Measurements from ENCODE around the gene SAMD11. TPM values are rescaled to one million over a fixed set of nuclear protein-coding genes. Genes with fewer than 3 reads are reported as not detected.

SAMD11 gene
- polyA plus RNA-seq, 1 donor from 2014 or later = 21.6 TPM

DNA sequence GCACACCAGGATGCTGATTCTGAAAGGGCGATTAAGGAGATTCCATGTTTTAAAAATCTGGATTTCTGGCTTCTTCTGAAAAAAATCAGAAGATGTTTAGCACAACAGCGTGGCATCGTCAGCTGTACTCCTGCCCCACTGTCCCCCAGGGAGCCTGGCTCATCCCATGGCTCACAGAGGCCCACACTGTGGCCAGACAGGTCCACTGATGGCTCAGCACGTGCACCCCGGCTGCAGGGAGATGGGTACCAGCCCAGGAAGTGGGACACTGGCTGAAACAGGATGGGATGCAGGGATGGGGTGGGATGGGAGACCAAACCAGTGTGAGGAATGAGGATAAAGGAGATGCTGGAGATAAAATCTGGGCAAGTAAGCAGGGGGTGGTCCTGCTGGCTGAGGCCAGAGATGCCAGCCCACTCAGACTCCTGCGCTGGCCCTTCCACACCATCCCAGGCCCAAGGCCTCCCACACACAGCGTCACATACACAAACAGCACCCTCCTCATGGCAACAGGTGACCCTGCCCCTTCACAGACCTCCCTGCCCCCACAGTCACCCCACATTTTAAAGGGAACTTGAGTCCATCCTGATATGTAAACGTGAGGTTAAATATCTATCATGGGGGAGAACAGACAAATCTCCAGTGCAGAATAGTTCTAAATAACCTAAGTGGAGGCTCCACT is 23.9 kb upstream of the SAMD11 start:
- Histone ChIP-seq H3K4me2 (ENCODE audit: low read length) (no peak overlapping the region), H3F3A (ENCODE audit: insufficient read depth, low read length, poor library complexity, severe bottlenecking) (no peaks in the 10 kb centered on the region), H3K79me2 (replicated peaks; ENCODE audit: insufficient read depth, low read length) (no peaks in the 10 kb centered on the region), H3K27ac (ENCODE audit: low read length) (no peak overlapping the region), H4K20me1 (ENCODE audit: insufficient read depth) (no peaks in the 10 kb centered on the region), H3K27me3 (ENCODE audit: insufficient read depth, low read depth, low read length) (no peaks in the 10 kb centered on the region), H3K9me2 (ENCODE audit: insufficient read depth, low read length) (no peaks in the 10 kb centered on the region), H3K4me3 (ENCODE audit: low read length) (no peak overlapping the region), H2AFZ (ENCODE audit: low read depth, low read length) (no peak overlapping the region), H3K36me3 (ENCODE audit: insufficient read depth, low read length) (no peaks in the 10 kb centered on the region), H3K9ac (ENCODE audit: low read length) (no peak overlapping the region), H3K9me3 (ENCODE audit: low read length) (no peaks in the 10 kb centered on the region)
- no peak for TF ChIP-seq RAD21 (conservative IDR thresholded peaks at IDR 0.05)
- TF ChIP-seq, protein P1, sequence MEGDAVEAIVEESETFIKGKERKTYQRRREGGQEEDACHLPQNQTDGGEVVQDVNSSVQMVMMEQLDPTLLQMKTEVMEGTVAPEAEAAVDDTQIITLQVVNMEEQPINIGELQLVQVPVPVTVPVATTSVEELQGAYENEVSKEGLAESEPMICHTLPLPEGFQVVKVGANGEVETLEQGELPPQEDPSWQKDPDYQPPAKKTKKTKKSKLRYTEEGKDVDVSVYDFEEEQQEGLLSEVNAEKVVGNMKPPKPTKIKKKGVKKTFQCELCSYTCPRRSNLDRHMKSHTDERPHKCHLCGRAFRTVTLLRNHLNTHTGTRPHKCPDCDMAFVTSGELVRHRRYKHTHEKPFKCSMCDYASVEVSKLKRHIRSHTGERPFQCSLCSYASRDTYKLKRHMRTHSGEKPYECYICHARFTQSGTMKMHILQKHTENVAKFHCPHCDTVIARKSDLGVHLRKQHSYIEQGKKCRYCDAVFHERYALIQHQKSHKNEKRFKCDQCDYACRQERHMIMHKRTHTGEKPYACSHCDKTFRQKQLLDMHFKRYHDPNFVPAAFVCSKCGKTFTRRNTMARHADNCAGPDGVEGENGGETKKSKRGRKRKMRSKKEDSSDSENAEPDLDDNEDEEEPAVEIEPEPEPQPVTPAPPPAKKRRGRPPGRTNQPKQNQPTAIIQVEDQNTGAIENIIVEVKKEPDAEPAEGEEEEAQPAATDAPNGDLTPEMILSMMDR (IDR thresholded peaks at IDR 0.05; ENCODE audit: poor library complexity, severe bottlenecking) = no peak
- TF ChIP-seq POLR2AphosphoS5 (IDR thresholded peaks at IDR 0.05) = no peak
- no peak for TF ChIP-seq EP300 (conservative IDR thresholded peaks at IDR 0.05; ENCODE audit: poor library complexity, severe bottlenecking)

GRCh38 chr1:901108-901859 is 22.4 kb upstream of the SAMD11 start:
- Histone ChIP-seq H3K9me3 (ENCODE audit: low read length) (no peaks in the 10 kb centered on the region), H3F3A (ENCODE audit: insufficient read depth, low read length, poor library complexity, severe bottlenecking) (no peaks in the 10 kb centered on the region), H2AFZ (ENCODE audit: low read depth, low read length) (no peak overlapping the region), H3K27ac (ENCODE audit: low read length) (no peak overlapping the region), H3K4me2 (ENCODE audit: low read length) (no peak overlapping the region), H3K36me3 (ENCODE audit: insufficient read depth, low read length) (no peaks in the 10 kb centered on the region), H3K9me2 (ENCODE audit: insufficient read depth, low read length) (no peaks in the 10 kb centered on the region), H3K4me3 (ENCODE audit: low read length) (no peak overlapping the region), H3K9ac (ENCODE audit: low read length) (no peak overlapping the region), H3K79me2 (replicated peaks; ENCODE audit: insufficient read depth, low read length) (no peaks in the 10 kb centered on the region), H3K27me3 (ENCODE audit: insufficient read depth, low read depth, low read length) (no peaks in the 10 kb centered on the region), H4K20me1 (ENCODE audit: insufficient read depth) (no peaks in the 10 kb centered on the region)
- TF ChIP-seq REST (IDR thresholded peaks at IDR 0.05; ENCODE audit: borderline replicate concordance) = no peak
- TF ChIP-seq TAF1 (IDR thresholded peaks at IDR 0.05; ENCODE audit: low read depth) = no peak
- TF ChIP-seq SMC3 (conservative IDR thresholded peaks at IDR 0.05; ENCODE audit: poor library complexity) = no peak
- TF ChIP-seq RAD21 (conservative IDR thresholded peaks at IDR 0.05) = no peak
- no peak for TF ChIP-seq EZH2 (IDR thresholded peaks at IDR 0.05; ENCODE audit: borderline replicate concordance, insufficient read depth, low read length, poor library complexity, severe bottlenecking)
- TF ChIP-seq, protein P1 (IDR thresholded peaks at IDR 0.05; ENCODE audit: poor library complexity, severe bottlenecking) = no peak
- TF ChIP-seq EP300 (conservative IDR thresholded peaks at IDR 0.05; ENCODE audit: poor library complexity, severe bottlenecking) = no peak
- no peak for TF ChIP-seq MXI1 (conservative IDR thresholded peaks at IDR 0.05; ENCODE audit: poor library complexity, severe bottlenecking)

Data from neural cell (in vitro differentiated cells).